Measurements from ENCODE around the gene EIF1AD.
"Not testable (repeated sequence)": the region's sequence is repeated elsewhere in the genome, so short reads cannot be mapped to it uniquely, and the experiment has no call there.

The EIF1AD gene

GRCh38 chr11:66020618-66021357 is 18.8 kb upstream of the EIF1AD start:
- DNase-seq = peak; percentile 83

DNA sequence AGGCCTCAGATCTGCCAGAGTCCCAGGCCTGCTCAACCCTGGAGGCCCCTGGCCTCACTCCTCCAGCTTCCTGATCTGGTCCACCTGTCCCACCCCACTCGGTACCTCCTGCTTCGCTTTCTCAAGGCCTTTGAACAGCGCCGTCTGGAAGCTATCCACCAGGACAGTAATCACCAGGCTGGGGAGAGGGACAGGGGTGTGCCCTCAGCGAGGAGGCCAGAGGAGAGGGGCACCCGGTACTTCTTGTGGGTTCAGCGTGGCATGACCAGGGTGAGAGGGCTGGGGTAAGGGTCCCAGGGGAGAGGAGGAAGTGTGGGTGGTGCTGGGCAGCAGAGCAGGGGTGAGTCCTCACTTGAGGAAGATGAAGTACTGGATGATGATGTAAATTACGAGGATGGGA is 18.3 kb upstream of the EIF1AD start:
- DNase-seq = no peak

- no peak for DNase-seq
Measured at GRCh38 chr11:66017321-66017720, 15.4 kb upstream of the EIF1AD start.

DNA sequence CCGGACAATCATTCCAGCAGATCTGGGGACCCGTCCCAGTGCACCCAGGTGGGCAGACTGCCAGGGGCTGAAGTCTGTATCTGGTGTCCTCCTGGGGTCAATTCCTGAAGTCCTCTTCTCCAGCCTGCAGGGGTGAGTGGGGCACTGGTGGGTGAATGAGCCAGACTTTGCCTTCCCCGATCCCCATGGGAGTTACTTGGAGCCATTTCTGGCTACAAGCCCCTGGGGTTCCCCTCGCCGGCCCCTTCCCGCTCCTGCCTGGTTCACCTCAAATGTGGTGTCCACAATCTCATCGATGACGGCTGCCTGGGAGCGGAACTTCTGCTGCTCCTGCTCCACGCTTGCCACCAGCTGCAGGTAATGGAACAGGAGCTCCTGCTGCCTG is 14.8 kb upstream of the EIF1AD start:
- DNase-seq = no peak

DNA sequence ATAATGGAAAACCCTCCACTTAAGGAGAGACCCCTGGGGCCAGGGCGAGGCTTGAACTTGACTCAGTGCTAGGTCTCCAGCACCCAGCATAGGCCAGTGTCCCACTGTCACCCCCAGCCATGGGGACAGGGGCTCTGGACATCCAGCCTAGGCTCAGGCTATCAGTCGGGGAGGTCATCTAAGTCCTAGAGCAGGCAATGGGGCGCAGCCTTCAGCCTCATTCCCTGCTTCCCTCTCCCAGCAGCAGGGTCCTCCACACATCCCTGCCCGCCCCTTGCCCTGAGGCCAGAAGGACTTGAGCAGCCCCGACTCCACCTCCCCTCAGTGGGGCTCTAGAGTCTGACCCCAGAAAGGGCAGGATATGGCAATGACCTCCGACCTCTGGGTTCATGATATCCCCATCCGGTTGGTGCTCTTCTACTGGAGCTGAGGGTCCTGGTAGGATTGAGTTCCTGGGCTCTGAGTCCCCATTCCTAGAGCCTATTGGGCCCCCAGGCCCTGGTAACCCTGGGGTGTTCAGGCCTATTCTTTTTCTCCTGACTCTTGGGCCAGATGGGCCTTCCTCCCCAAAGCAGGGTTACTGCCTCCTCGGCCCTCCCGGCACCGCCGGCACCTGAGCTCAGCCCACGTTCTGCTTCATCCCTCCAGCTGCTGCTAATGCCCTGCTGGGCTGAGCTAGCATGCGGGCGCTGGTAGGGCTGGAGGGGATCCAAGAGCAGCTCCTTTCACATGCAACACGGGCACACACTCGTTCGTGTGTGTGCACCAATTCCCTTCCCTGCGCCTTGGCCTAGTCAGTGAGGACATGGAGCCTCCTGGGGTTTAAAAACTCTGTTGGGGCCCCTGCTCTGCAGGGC is 14.2 kb upstream of the EIF1AD start:
- DNase-seq = no peak

DNA sequence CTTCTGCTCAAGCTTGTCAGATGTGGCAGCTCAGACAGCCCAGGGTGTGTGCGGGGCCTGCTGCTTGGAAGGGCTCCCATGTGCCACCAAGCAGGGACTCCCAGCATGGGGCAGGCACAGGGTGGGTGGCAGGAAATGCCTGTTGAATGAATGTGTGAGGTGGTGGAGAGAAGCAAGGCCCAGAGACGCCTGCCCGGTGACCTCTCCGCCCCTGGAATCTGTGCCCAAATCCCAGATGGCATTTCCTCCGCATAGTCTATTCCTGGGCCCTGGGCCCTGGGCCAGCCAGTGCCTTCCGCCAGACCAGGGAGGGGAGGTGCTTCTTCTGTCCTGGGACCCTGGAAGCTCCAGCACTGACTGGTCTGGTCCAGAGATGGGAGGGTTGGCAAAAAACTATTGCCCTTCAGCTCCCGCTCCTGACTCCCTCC is 13.5 kb upstream of the EIF1AD start:
- no peak for DNase-seq

- DNase-seq = no peak
Measured at GRCh38 chr11:66014804-66015453, 13.0 kb upstream of the EIF1AD start.

DNA sequence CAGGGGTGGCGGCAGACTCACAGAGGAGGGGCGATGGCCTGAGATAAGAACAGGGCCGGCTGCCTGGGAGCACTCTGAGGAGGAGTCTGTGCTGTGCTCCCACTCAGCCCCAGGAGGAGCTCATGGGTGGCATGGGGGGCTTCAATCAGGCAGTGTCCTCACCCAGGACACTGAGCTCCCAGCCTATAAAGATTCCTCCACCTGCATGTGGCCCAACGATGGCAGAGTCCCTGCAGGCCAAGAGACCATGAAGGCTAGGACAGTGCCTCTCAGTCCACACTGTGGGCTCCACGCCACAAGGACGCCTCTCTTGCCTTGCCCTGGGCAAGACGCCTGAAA is 11.8 kb upstream of the EIF1AD start:
- DNase-seq = no peak

DNA sequence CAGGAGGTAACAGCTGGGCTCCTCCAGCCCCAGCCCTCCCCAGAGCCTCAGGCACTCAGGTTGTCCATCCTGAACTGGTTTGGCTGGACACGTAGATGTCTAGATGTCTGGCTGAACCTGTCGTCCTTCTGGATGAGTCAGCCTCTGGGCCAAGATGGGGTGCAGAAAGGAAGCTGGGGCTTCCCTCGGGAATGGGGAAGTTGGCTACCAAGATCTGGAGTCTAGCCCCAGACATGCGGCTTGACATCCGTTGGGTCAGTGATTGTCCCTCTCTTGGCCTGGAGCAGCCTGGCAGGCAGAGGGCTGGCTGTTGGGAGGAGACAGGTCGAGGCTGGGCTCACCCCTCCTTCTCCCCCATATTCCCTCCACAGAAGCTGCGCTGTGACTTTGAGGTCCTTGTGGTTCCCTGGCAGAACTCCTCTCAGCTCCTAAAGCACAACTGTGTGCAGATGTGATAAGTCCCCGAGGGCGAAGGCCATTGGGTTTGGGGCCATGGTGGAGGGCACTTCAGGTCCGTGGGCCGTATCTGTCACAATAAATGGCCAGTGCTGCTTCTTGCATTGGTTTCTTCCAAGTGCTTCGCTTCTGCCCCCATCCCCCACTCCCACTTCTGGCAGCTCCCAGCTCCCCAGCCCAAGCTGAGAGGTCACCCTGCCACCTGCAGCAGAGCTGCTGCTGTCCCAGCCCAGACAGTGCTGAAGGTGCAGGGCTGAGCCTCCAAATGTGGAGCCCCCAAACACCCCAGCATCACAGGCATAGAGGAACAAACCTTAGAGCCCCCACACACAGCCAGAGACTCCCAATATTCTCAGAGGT is 11.2 kb upstream of the EIF1AD start:
- peak; percentile 65 for DNase-seq

GRCh38 chr11:66012371-66012945 is 10.5 kb upstream of the EIF1AD start:
- no peak for DNase-seq

DNA sequence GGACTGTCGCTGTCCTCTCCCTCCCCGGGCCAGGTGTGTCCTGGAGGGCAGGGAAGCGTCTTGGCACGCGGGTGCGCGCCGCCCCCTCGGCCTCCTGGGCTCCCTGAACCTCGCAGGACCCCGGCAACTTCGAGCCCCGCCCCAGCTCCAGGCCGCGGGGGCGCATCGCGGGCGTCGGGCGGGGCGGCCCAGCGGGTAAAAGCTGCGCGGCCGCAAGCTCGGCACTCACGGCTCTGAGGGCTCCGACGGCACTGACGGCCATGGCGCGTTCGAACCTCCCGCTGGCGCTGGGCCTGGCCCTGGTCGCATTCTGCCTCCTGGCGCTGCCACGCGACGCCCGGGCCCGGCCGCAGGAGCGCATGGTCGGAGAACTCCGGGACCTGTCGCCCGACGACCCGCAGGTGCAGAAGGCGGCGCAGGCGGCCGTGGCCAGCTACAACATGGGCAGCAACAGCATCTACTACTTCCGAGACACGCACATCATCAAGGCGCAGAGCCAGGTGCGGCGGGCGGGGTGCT is 9.9 kb upstream of the EIF1AD start, which contains the start of gene CST6:
TSS of gene CST6 (plus strand) at position 224 of the 519 bp plus-strand sequence. CDS start at position 261, 37 bp downstream.
- no peak for DNase-seq

GRCh38 chr11:66011239-66011784 is 9.4 kb upstream of the EIF1AD start:
- DNase-seq = no peak

DNA sequence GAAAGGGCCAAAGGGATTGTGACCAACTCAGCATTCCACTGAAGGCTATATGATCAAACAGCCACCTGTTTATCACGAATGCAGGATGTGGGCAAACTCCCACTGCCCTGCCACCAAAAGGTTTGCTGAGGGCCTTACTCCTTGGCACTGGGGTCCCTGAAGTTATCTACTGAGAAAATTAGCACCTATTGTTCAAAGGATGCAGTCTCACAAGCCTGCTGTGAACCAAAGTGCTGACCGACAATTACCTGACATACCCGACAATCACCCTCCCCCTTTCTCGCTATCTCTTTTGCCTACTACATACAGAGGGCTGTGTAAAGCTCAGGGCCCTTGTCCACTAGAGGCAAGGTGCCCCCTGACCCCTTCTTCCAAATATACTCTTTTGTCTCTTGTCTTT is 8.1 kb upstream of the EIF1AD start:
- DNase-seq = not testable (repeated sequence)

GRCh38 chr11:66008468-66009101 is 6.6 kb upstream of the EIF1AD start:
- no peak for DNase-seq

DNA sequence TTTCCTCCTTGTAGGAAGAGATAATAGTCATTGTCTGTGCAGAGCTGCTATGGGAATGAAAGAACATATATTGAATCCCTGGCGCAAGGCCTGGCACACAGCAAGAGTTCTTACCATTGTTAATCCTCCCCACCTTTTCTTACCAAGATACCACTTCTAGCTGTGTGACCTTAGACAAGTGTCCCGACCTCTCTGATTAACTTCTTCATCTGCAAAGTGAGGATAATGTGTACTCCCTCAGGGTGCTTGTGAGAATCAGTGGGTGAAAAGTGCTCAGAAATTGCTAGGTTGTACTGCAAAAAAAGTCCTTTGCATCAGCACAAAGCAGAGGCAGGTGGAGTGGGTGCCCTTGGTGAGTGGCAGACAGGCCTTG is 6.1 kb upstream of the EIF1AD start:
- DNase-seq = no peak

DNA sequence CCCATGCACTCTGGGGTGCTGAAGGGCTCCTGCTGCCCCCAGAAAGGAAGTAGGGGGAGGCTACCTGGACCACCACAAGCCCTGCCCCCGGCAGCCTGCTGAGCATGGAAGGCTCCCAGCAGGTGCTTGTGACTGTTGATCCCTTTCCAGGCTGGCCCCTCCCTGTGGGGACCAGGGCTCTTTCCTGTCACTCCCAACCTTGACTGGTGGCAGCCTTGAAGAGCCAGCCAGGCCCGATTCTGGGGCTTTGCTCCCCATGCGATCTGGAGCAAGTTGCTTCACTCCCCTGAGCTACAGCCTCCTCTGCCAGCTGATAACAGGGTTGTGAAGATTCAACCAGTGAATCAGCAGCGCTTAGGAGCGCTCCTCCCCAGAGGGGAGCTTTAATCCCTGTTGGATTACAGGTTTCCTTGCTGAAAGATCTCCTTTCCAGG is 5.3 kb upstream of the EIF1AD start:
- DNase-seq = no peak

DNA sequence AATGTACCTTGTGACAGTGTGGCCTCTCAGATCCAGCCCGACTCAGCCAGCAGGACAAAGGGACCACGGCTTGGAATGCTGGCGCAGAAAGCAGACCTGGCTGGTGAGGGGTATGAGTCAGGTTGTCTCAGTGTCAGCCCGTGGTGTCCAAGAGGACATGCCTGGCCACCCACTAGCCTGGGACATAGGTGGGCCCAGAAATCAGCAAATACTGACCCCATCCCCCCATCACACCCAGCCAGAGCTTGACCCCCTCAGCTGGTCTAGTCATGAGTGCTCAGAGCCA is 4.9 kb upstream of the EIF1AD start:
- DNase-seq = no peak

GRCh38 chr11:66006134-66006890 is 4.4 kb upstream of the EIF1AD start:
- DNase-seq = no peak

DNA sequence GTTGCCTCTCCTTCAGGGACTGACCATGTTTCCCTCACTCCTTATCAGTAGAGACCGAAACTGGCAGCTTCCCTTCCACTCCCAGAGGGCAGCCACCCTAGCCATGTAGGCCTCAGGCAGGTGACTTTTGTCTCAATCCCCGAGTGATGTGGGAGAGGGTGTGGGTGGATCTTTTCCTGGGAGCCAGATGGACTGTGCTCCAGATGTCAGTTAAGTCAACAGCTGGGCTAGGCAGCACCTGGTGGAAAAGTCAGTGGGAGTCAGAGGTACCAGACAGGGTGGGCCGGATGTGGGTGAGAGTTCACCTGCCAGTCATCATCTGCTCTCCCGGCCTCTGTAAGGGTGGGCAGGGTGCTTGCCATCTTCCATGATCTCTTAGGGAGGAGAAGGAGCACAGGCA is 2.2 kb upstream of the EIF1AD start:
- no peak for DNase-seq

DNA sequence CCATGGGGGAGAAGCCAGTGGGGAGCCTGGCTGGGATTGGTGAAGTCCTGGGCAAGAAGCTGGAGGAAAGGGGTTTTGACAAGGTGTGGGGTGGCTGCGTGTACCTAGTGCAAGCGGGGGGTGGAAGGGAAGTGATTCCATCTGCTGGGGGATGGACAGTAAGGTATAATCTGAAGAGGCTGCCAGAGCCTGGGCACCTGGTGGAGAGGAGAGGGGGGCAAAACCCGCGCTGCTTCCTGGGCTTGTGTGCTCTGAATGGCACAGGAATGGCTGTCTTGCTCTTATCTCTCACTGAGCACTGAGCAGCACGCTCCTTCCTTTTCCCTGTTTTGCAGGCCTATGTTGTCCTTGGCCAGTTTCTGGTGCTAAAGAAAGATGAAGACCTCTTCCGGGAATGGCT is 1.3 kb upstream of the EIF1AD start:
- no peak for DNase-seq

DNA sequence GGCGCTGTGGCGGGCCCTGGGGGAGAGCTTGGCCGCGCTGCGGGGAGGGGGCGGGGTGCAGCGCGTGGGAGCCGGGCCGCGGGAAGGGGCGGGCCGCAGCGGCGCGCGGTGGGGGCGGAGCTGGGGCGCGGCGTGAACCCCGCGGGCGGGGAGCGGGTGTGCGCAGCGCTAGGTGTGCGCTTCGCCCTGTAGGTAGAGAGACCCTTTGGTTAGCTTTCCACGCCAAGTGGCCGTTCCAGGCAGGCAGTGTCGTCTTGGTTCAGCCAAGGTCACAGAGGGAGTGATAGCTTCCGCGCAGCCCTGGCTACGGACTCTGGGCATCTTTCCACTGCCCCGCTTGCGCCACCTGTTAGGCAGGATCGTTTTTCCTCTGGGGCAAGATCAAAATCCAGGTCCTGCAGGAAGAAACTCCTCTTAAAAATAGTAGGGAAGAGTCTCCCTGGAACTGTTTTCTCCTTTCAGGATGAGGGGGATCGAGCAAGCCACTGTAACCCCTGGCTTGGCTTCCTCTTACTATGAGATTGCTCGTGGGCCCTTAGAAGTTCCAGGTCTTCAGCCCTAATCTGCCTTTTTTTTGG is 780 bp upstream of the EIF1AD start:
- DNase-seq = no peak
